Neural cell (in vitro differentiated cells): ENCODE data around the gene CRYGN.

Experiments
- SMC3 ChIP-seq: fragments of 450-650 bp; conservative IDR thresholded peaks from 2 replicates; pipeline ENCODE4 v1.6.1; 2014; ENCODE audit warnings: antibody characterized with exemption, mild to moderate bottlenecking, moderate library complexity; ENCODE audit not compliant: poor library complexity
- TF ChIP-seq, protein P1 (sequence below): fragments of 450-650 bp; IDR thresholded peaks from 2 replicates; pipeline ENCODE4 v1.5.1; 2014; ENCODE audit warnings: antibody characterized with exemption, mild to moderate bottlenecking, moderate library complexity; ENCODE audit not compliant: poor library complexity, severe bottlenecking

- no peak for TF ChIP-seq SMC3
- TF ChIP-seq, protein P1, sequence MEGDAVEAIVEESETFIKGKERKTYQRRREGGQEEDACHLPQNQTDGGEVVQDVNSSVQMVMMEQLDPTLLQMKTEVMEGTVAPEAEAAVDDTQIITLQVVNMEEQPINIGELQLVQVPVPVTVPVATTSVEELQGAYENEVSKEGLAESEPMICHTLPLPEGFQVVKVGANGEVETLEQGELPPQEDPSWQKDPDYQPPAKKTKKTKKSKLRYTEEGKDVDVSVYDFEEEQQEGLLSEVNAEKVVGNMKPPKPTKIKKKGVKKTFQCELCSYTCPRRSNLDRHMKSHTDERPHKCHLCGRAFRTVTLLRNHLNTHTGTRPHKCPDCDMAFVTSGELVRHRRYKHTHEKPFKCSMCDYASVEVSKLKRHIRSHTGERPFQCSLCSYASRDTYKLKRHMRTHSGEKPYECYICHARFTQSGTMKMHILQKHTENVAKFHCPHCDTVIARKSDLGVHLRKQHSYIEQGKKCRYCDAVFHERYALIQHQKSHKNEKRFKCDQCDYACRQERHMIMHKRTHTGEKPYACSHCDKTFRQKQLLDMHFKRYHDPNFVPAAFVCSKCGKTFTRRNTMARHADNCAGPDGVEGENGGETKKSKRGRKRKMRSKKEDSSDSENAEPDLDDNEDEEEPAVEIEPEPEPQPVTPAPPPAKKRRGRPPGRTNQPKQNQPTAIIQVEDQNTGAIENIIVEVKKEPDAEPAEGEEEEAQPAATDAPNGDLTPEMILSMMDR, result no peak
These were observed 21.9 kb upstream of the CRYGN start for GRCh38 chr7:151461942-151462230.
